GM18520 (cell line): ENCODE data around the gene GALNT2.

Experiments used
- ATAC-seq: cut with Tn5 transposase; IDR thresholded peaks from one replicate; pipeline ENCODE4 v1.9.1; 2021; ENCODE audit not compliant: unreplicated experiment

Gene GALNT2

DNA sequence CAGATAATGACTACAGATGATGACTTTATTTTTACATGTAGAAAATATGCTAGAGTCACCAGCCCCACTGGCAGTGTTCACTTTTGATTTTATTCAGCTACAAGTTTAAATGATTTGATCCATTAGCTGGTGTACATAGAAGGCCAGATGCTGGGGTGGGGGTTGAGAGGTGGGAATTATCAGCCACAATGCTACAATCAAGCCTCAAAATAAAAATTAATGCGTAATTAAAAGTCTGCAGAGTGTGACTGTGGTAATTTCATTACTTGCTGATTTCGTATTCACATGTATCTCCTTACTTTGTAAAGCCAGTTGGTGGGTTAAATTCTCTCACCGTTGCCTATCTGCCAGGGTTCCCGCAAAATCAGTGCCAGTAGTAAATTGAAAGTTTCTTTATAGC is 109.3 kb downstream of the GALNT2 start:
- ATAC-seq, result no peak

DNA sequence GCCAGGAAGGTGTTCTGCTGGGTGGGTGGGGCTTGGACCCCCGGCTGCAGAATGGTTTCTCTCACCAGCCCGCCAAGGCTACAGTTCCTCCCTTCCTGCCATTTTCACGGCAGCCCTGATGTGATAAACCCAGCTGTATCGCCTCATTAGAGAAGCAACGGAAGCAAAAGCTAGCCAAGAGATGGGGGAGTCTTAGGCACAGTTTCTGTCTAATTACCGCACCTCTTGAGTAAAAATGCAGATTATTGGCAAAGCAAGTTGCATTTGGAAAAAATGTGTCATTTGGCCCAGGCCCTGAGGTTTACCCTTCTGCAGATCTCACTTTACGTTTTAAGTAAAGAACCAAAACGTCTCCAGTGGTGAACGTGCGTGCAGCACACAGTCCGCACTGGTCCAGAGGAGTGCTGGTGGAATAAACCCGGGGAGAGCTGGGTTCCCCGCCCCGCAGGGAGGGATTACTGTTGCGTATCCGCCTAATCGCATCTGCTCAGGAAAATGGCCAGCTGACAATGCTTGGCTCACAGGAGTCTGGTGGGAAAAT is 109.9 kb downstream of the GALNT2 start:
- ATAC-seq, result no peak

DNA sequence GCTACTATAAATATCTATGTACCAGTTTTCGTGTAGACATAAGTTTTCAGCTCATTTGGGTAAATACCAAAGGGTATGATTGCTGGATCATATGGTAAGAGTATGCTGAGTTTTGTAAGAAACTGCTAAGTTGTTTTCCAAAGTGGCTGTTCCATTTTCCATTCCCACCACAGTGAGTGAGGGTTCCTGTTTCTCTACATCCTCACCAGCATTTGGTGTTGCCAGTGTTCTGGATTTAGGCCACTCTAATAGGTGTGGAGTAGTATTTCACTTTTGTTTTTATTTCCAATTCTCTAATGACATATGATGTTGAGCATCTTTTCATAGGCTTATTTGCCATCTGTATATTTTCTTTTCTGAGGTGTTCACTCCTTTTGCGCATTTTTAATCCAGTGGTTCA is 112.2 kb downstream of the GALNT2 start:
- ATAC-seq, result no peak

DNA sequence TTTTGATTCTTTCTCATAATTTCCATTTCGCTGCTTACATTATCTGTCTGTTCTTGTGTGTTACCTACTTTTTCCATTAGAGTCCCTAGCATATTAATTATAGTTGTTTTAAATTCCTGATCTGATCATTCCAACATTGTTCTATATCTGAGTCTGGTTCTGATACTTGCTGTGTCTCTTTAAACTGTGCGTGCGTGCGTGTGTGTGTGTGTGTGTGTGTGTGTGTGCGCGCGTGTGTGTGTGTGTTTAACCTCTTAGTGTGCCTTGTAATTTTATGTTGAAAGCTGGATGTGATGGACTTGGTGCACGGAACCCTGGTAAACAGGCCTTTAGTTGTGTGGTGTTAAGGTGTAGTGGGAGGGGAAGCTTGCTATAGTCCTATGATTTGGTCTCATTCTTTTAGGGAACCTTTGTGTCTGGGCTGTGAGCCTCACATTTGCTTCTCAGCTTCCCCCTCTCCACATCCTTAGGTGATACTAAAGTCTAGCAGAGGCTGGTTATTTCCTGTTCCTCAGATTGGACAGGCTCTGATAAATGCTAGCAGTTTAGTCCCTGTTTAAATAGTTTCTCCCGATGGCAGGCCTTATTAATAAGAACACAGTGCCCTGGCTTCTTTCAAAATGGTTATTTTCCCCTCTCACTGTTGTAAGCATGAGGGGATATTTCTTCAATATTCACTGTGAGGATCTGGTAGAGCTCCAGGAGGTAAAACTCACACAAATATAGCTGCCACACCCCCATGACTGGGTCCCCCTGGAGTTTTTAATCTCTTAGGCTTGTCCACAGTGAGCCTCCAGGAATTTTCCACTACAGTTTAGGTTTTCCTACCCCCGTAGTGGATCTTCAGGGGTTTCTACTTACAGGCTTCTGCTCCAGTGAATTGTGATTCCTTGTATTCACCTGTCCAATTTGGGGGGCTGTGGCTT is 118.3 kb downstream of the GALNT2 start:
- ATAC-seq, result no peak

DNA sequence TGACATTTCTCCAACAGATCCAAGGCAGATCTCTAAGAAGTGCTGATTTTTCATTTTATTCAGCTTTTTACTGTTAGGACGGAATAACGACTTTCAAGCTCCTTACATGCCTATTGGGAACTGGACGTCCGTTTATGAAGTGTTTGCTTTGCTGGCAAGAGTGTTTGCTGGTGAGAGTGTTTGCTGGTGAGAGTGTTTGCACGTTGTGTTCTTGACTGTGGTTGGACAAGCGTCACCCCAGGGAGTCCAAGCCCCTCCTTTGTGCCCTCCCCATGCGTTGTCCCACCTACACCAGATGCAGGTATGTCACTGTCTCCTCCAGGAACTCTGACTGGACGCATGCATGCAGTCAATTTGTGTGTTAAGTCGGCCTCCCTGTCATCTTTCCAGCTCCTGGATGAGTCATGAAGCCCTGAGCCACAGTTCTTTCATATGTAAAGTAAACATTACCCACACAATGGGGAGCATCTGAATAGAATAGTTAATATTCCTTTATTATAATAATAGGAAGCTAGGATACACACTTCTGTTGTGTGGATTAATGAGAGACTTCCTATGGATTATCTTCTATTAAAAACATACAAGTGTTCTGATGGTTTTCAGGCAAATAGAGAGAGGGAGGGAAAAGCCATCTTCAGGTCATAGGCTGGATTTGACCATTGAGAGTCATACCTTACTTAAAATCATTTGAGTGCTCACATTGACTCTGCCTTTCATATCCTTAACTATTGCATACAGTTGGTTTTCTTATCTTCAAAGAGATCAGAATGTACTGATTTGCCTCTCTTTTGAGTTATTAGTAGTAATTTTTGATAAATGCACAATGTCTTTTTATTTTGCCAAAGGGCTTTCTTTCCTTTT is 119.2 kb downstream of the GALNT2 start:
- ATAC-seq, result no peak

DNA sequence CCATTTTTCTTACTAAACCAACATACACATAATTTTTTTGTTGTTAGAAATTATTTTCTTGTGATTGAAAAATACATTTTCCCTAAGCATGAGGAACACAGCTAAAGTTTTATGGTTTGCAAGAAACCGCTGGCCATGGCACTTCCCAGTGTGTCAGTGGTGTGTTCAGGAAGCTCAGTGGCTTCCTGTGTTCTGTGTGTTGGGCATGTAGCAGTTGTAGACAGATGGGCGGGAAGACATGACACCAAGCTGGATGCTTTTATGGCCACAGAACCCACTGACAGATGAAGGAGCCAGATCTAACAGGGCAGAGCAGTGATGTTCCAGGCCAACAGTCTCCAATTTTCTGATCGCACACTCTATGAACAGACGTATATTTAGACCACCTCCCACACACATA is 119.8 kb downstream of the GALNT2 start:
- no peak for ATAC-seq

DNA sequence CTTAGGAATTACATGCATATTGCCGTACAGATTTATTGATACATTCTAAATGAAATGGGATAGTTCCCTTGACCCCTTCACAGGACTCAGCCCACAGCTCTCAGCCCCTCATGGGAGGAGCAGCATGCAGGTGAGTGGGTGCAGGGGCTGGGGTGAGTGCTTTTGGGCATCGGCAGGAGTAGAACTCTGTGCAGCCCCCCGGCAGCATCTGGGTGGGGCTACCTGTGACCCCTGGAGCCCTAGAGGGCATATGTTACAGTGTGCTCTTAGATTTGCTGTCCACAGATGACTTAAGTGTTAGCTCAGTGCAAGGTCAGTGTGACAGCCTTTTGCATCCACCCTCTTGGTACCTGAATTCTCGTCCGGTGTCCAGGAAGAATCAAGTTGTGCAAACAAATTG is 120.3 kb downstream of the GALNT2 start:
- no peak for ATAC-seq

DNA sequence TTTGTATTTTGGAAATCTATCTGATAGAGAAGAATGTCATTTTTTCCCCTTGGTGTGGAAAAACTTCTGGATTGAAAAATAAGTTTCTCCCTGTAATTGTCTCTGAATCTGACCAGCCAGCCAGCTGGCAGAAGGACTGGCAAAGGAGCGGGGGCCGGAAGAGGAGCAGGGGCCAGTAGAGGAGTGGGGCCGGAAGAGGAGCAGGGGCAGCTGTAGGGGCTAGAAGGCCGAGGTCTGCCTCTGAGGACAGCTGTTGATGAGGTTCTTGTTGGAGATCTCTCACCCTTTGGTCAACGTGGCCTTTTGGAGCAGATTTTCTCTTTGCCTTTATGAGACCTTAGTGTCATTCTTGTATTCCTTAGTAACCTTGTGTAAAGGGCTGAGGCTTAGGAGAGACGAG is 121.8 kb downstream of the GALNT2 start:
- no peak for ATAC-seq

DNA sequence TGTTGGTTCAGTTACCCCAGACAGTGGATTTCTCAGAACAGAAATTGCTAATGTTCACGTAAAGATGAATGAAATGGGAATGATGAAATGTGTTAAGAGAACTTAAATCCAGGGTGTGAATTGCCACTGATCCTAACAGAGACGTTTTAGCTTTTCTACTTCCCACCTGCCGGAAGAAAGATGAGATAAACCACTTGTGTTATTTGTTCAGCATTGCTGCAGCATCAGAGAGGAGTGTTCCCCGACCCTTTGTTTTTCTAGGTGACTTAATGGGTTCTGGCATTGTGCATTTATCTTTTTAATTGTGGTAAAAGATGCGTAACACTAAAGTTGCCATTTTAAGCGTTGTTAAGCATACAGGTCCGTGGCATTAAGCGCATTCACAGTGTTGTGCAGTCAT is 122.3 kb downstream of the GALNT2 start:
- no peak for ATAC-seq

DNA sequence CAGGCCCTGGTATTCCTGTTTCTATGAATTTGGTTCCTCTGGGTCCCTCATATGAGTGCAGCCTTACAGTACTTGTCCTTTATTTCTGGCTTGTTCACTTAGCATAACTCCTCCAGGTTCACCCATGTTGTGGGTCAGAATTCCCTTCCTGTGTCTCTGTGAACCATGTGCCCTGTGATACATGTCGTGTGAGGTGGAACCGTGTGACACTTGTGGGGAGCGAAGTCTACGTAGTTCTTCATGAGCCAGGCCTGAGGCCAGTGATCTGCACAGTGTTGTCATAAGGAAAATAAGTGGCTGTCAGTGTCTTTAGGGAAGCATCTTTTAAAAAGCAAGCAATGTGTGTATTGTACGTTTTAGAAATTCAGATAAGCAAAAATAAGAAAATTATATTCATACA is 122.8 kb downstream of the GALNT2 start:
- ATAC-seq, result no peak

DNA sequence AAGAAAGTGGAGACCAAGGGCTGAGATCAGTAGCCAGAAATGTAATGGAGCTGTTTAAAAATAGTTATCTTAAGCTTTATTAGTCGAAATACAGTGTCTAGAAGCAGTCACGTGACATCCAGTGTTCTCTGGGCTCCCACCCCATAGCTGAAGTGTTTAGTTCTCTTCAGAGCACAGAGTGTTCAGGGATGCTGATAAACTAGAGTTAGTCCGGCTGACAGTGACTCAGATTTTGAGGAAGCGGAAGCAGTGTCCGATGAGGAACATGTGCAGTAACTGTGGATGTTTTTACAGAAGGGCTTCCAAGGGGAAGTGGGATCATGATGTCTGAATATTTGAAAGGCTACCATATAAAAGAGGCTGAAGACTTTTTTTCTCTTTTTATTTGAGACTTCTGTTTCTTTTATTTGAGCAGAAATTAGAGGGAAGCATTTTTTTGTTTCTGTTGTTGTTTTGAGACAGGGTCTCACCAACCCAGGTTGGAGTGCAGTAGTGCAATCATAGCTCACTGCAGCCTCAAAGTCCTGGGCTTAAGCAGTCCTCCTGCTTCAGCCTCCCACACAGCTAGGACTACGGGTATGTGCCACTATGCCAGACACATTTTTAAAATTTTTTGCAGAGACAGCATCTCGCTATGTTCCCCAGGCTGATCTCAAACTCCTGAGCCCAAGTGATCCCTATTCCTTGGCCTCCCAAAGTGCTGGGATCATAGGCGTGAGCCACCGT is 124.2 kb downstream of the GALNT2 start:
- ATAC-seq, result no peak

DNA sequence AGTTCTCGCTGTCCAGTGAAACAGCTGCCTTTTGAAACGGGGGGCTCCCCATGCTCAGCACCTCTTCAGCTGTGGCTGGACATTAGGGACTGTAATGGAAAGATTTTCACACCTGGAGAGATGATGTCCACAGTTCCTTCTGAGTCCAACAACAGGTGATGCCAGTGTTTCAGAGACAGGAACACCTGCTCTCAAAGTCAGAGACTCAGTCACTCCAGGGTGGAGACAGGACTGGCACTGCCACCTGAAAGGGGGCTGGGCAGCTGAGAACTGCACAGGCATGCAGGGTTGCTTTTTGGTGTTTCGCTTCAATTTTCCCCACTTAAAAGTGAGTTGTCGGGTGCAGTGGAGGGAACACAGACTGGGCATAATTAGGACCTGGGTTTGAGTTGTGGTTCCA is 124.8 kb downstream of the GALNT2 start:
- ATAC-seq, result no peak

DNA sequence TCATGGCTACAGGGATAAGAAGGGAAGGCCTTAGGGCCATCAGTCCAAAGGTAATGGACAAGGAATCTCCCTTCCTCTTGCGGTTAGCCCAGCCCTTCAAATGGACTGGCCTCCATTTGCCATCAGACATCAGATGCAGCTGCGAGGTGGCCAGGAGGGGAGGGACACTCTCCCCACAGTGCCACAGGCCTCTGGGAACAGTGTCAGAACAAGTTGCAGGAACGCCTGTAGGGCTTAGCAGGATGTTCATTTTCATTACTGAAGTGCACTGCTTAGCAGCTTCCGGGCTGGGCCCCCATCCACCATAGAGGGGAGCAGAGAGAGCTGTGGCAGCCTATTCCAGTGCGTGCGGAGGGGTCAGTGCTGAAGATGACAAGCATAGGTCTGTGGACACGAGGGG is 127.5 kb downstream of the GALNT2 start:
- ATAC-seq, result no peak

DNA sequence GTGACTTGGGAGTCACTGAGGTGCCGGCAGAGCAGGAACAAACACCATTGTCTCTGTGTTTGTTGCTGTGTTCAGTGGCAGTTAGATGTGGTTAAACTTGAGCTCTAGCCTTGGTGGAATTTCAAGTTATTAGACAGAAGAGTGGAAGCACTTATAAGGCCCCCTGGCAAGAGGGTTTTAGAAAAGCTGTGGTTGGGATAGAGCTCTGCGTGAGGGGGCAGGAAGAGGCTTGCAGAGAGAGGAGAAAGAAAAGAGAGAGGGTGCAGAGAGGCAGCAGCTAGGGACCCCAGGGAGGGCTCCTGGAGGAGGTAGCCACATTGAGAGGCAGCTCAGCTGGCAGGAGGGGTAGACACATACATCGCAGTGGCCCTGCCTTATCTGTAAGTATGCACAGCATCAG is 128.2 kb downstream of the GALNT2 start:
- ATAC-seq, result no peak

DNA sequence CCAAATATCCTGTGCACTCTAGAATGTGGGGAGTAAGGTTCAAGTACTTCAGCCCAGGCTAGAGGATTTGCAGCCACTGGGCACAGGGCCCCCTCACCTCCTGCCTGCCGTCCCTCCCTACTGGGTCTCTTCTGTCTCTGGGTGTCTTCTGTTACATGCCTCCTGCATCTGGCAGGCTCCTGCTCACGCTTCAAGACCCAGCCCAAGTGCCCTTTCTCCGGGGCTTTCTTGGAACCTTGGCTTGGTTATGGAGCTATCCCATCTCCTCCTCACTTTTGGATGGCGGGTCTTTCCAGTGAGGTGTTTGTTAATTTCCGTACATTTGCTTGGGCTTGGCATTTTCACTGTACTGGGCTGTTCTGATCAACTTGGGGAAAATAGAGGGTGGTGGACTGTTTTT is 129.0 kb downstream of the GALNT2 start:
- ATAC-seq, result no peak

DNA sequence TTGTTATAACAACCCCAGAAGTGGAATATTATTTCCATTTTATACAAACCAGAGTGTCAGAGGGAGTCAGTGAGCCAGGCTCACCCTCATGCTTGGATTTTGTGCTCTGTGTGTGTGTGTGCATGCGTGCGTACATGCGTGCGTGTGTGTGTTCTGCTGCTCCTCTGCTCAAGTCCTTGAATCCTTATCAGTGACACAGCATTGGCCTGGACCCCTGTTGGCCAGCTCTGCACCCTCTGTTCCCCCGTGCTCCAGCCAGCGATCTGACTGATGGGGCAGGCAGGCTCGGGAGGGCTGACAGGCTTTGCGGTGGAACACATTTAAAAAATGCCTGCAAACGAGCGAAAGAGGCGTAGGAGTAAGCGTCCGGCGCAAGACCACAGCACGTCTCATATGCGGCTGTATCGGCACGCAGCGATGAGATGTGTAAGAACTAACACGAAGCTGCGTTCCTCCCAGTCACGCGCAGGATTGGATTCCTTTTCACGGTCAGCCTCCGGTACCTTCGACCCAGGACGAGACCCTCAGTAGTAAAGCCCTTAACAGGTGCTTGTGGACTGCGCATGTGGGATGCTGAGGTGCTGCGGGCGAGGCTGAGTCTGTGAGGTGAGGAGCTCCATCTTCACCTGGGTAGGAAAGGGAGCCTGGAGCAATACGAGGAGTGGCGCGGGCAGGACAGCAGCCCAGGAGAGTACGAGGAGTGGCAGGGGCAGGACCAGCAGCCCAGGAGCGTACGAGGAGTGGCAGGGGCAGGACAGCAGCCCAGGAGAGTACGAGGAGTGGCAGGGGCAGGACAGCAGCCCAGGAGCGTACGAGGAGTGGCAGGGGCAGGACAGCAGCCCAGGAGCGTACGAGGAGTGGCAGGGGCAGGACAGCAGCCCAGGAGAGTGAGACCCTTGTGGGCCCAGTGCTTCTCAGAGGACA is 130.9 kb downstream of the GALNT2 start:
- ATAC-seq, result no peak

DNA sequence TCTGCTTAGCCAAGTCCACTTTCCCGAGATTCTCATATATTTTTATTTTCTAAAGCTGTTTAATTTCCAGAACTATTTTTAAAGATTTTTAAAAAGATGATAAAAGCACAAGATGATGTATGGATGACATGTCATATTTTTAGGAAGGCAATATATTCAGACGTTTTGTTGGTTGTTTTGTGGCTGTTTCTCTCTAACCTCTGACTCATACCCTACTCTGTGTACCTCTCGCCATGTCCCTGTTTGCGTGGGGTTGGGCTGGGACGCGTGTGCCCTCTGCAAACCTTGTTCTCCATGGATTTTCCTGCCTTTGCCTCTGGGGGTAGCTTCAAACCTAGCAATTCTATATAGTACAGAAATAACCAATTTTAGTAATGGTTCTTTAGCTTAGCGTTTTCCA is 132.0 kb downstream of the GALNT2 start:
- ATAC-seq, result no peak

DNA sequence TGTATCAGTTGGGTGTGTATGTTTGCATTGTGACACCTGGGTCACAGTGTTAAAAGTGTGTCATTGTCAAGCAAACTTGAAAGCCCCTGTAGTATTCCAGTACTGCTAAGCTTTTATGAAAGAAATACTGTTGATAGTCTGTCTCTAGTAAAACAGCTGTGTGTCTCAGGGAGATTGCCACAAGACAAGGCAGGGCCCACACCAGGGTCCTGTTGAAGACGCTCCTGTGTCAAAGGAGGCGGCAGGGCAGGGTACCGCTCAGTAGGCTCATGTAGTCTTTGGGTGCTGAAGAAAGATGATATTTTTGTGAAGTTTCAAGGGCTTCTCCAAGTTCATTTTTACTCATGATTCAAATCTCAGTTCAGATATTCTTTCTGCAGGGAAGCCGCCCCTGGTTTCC is 132.5 kb downstream of the GALNT2 start:
- ATAC-seq, result no peak

DNA sequence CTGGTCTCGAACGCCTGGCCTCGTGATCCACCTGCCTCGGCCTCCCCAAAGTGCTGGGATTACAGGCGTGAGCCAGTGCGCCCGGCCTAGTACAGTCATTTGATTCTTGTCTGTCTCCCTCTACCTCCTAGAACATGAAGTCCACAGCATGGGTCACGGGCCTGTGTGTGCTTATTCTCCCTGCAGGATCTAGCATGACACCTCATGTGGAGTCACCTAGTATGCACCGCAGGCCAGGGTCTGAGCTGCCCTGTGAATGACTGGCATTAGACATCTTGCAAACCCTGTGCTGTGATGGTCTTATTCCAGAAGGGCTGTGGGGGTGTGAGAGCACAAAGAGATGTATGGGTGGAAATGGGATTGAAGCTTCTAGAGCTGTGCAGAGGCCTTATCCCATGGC is 133.2 kb downstream of the GALNT2 start:
- no peak for ATAC-seq

DNA sequence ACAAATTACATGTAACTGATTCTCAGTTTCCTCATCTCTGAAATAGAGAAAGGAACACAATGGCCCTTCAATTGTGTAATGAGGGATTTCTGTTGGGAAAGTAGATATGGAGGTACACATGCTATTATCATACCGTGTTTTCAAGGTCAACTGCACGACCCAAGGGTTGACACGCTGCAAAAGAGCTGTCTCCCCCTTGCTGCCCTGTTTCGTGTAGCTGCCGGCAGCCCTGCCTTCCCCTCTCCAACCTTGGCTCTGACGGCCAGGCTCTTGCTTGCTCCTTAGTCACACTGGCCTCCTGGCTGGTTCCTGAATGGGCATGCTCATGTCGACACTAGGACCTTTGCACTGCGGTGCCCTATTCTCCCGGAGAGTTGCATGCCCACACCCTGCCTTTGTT is 134.4 kb downstream of the GALNT2 start:
- no peak for ATAC-seq
